ENCODE results near the gene KIFBP. TPM values are rescaled to one million over a fixed set of nuclear protein-coding genes. Genes with fewer than 3 reads are reported as not detected.

KIFBP gene
- polyA plus RNA-seq, 3 donors: 0.52 to 4.0 (median 1.4) TPM

DNA sequence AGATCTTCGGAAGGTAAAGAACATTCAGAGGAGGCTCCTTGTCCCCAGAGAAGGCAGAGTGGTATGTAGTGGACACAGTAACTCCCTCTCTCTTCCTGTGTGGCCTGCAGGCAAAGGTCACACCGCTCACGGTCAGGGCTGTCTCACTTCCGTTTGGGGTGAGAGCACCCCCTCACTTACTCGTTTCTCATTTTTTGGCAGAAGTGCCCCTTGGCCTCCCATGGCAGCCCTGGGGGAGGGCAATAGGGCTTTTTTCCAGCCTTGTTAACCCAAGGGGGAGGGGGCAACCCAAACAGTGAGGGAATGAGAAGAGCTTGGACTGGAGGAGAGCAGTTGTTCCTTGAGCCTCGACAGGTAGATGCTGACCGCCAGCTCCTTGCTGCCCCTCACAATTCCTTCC lies 67.5 kb downstream of the KIFBP start:
- Histone ChIP-seq H3K9ac (ENCODE audit: insufficient read depth, low read length, poor library complexity, severe bottlenecking) (peak overlapping the region; percentile 62), H4K20me1 (ENCODE audit: insufficient read depth, low read length) (no peaks in the 10 kb centered on the region), H3K79me2 (ENCODE audit: insufficient read depth, low read length) (peaks cover 85% of the 10 kb centered on the region), H3K27ac (ENCODE audit: low read depth in 1 of 2, low read length in 2 of 2) (peak overlapping the region; percentile 89 to 97), H3K9me3 (replicated peaks in 1 of 2; ENCODE audit: control insufficient read depth in 1 of 2, insufficient read depth in 1 of 2, low read length in 2 of 2) (no peaks in the 10 kb centered on the region), H3K4me1 (ENCODE audit: control insufficient read depth in 1 of 2, insufficient read depth in 2 of 2, low read length in 2 of 2) (peaks cover 98 to 99% of the 10 kb centered on the region in 2 donors), H3K4me2 (replicated peaks; ENCODE audit: extremely low read depth, low read length, poor library complexity, severe bottlenecking) (peak overlapping the region; percentile 70), H3K4me3 (replicated peaks in 1 of 3; ENCODE audit: low read depth in 2 of 3, low read length in 3 of 3) (peak overlapping the region in 1 of 3 experiments; percentile 64), H3K36me3 (replicated peaks in 1 of 2; ENCODE audit: control insufficient read depth in 1 of 2, insufficient read depth in 2 of 2, low read length in 2 of 2) (no peaks in the 10 kb centered on the region), H2AFZ (ENCODE audit: insufficient read depth, low read depth, low read length, poor library complexity, severe bottlenecking) (no peak overlapping the region), H3K27me3 (ENCODE audit: control insufficient read depth in 2 of 2, insufficient read depth in 2 of 2, low read length in 2 of 2) (no peaks in the 10 kb centered on the region)
- Mint-ChIP-seq H3K9me3 (peaks cover 0 to 2% (median 0%) of the 10 kb centered on the region in 7 donors), H3K27ac (peak overlapping the region; percentile 97 to 100 (median 98)), H3K4me3 (peak overlapping the region; percentile 76 to 77), H3K4me1 (peaks cover 83% of the 10 kb centered on the region), H3K27me3 (ENCODE audit: low read depth in 3 of 3) (peaks cover 0 to 4% (median 0%) of the 10 kb centered on the region in 3 donors), H3K36me3 (peaks cover 2% of the 10 kb centered on the region in 2 donors)
- peak; percentile 84 to 89 (median 88) for DNase-seq
- intact Hi-C loops (cut with micrococcal nuclease): no loop called here
- 80% methylated on average over 1 of the region's 7 CpGs for WGBS (ENCODE audit: insufficient coverage)
- no peak for TF ChIP-seq CTCF (IDR thresholded peaks at IDR 0.05)

GRCh38 chr10:69056536-69057260 lies 68.1 kb downstream of the KIFBP start:
- no peak for DNase-seq
- Histone ChIP-seq H3K79me2 (ENCODE audit: insufficient read depth, low read length) (peaks cover 79% of the 10 kb centered on the region), H3K36me3 (replicated peaks in 1 of 2; ENCODE audit: control insufficient read depth in 1 of 2, insufficient read depth in 2 of 2, low read length in 2 of 2) (no peaks in the 10 kb centered on the region), H3K27ac (ENCODE audit: low read depth in 1 of 2, low read length in 2 of 2) (peak overlapping the region; percentile 89 to 97), H3K9me3 (replicated peaks in 1 of 2; ENCODE audit: control insufficient read depth in 1 of 2, insufficient read depth in 1 of 2, low read length in 2 of 2) (no peaks in the 10 kb centered on the region), H2AFZ (ENCODE audit: insufficient read depth, low read depth, low read length, poor library complexity, severe bottlenecking) (no peak overlapping the region), H4K20me1 (ENCODE audit: insufficient read depth, low read length) (no peaks in the 10 kb centered on the region), H3K27me3 (ENCODE audit: control insufficient read depth in 2 of 2, insufficient read depth in 2 of 2, low read length in 2 of 2) (no peaks in the 10 kb centered on the region), H3K9ac (ENCODE audit: insufficient read depth, low read length, poor library complexity, severe bottlenecking) (peak overlapping the region; percentile 62), H3K4me3 (replicated peaks in 1 of 3; ENCODE audit: low read depth in 2 of 3, low read length in 3 of 3) (peak overlapping the region in 1 of 3 experiments; percentile 64), H3K4me1 (ENCODE audit: control insufficient read depth in 1 of 2, insufficient read depth in 2 of 2, low read length in 2 of 2) (peaks cover 97 to 98% of the 10 kb centered on the region in 2 donors), H3K4me2 (replicated peaks; ENCODE audit: extremely low read depth, low read length, poor library complexity, severe bottlenecking) (peak overlapping the region; percentile 70)
- intact Hi-C loops (cut with micrococcal nuclease): no loop called here
- WGBS (ENCODE audit: insufficient coverage): 56% methylated on average over 10 of the region's 14 CpGs
- H3K27me3 Mint-ChIP-seq (ENCODE audit: low read depth in 3 of 3): peaks cover 0 to 4% (median 0%) of the 10 kb centered on the region in 3 donors
- H3K4me3 Mint-ChIP-seq: peak overlapping the region; percentile 76 to 77
- peaks cover 0 to 2% (median 0%) of the 10 kb centered on the region in 7 donors for H3K9me3 Mint-ChIP-seq
- peaks cover 81% of the 10 kb centered on the region for H3K4me1 Mint-ChIP-seq
- peaks cover 2% of the 10 kb centered on the region in 2 donors for H3K36me3 Mint-ChIP-seq
- no peak for TF ChIP-seq CTCF (IDR thresholded peaks at IDR 0.05)
- peak overlapping the region; percentile 97 to 100 (median 98) for H3K27ac Mint-ChIP-seq

All from CD14-positive monocyte (primary cell).